Panc1 (cell line): ENCODE data around the gene INCA1. TPM values are rescaled to one million over a fixed set of nuclear protein-coding genes. Genes with fewer than 3 reads are reported as not detected.
"Not testable (repeated sequence)": the region's sequence is repeated elsewhere in the genome, so short reads cannot be mapped to it uniquely, and the experiment has no call there.

Source experiments
- ATAC-seq: fragments of 200-7000 bp; cut with Tn5 transposase; 2 replicates; pipeline ENCODE4 v1.9.1; 2020; ENCODE audit warnings: mild to moderate bottlenecking, moderate library complexity
- BruUV-seq: library from RNA; stranded (reverse); fragments of 400-500 nt; replicated peaks from 2 replicates; lab custom pipeline; 2021; lab: Mats Ljungman, UMichigan
- CTCF ChIA-PET: fragments of 300-600 bp; sonication (Branson Sonifier 250); formaldehyde crosslinking; loops from one replicate; lab custom pipeline; 2022; ENCODE audit warnings: antibody characterized with exemption; lab: Charles Lee
- POLR2A ChIA-PET: fragments of 300-600 bp; sonication (Branson Sonifier 250); formaldehyde crosslinking; loops from one replicate; lab custom pipeline; 2022; ENCODE audit warnings: antibody characterized with exemption; lab: Charles Lee
- DNase-seq: peaks from one replicate; pipeline ENCODE4 v3.0.0-alpha.2; 2010; ENCODE audit warnings: low read depth, low spot score
- H3K27ac ChIP-seq: 2 replicates; pipeline ENCODE4 v1.5.1; 2011; ENCODE audit warnings: mild to moderate bottlenecking, low read length, inconsistent platforms
- H3K27me3 ChIP-seq: fragments of 200-500 bp; sonication (Bioruptor generic); 2 replicates; pipeline ENCODE4 v1.6.0; 2014; ENCODE audit warnings: low read length, inconsistent platforms; ENCODE audit not compliant: control insufficient read depth, insufficient read depth
- H3K36me3 ChIP-seq: fragments of 200-500 bp; sonication (Bioruptor generic); 2 replicates; pipeline ENCODE4 v1.5.1; 2014; ENCODE audit warnings: inconsistent platforms, mild to moderate bottlenecking, low read length, moderate library complexity; ENCODE audit not compliant: control insufficient read depth, insufficient read depth
- H3K4me1 ChIP-seq: 2 replicates; pipeline ENCODE4 v1.5.1; 2011; ENCODE audit warnings: inconsistent platforms, mild to moderate bottlenecking, low read length, moderate library complexity; ENCODE audit not compliant: control insufficient read depth, insufficient read depth
- H3K4me3 ChIP-seq, 2 experiments: 2 replicates each; pipeline ENCODE4 v1.5.1; 2011 to 2012; ENCODE audit warnings: low read depth in 2 of 2, low read length in 2 of 2, mild to moderate bottlenecking in 2 of 2, inconsistent platforms in 1 of 2, moderate library complexity in 1 of 2
- H3K9me3 ChIP-seq: fragments of 200-500 bp; sonication (Bioruptor generic); 2 replicates; pipeline ENCODE4 v1.5.1; 2014; ENCODE audit warnings: low read depth, mild to moderate bottlenecking, inconsistent platforms, low read length, moderate library complexity; ENCODE audit not compliant: control insufficient read depth, insufficient read depth
- CTCF ChIP-seq: fragments of 450-650 bp; IDR thresholded peaks from 2 replicates; pipeline ENCODE4 v1.5.1; 2017; ENCODE audit warnings: mild to moderate bottlenecking
- POLR2AphosphoS5 ChIP-seq: IDR thresholded peaks from 2 replicates; pipeline ENCODE4 v1.6.1; 2012; ENCODE audit warnings: mild to moderate bottlenecking, low read depth, low read length, moderate library complexity
- REST ChIP-seq, 2 experiments: IDR thresholded peaks; 2 replicates each; pipeline ENCODE4 v1.6.1; 2011 to 2012; ENCODE audit warnings: low read depth in 2 of 2, control low read depth in 1 of 2, low read length in 1 of 2, mild to moderate bottlenecking in 1 of 2, moderate library complexity in 1 of 2; ENCODE audit not compliant: insufficient read depth in 1 of 2
- SIN3A ChIP-seq: IDR thresholded peaks from 2 replicates; pipeline ENCODE4 v1.6.1; 2012; ENCODE audit warnings: low read depth, mild to moderate bottlenecking, low read length, moderate library complexity, borderline replicate concordance; ENCODE audit not compliant: insufficient read depth
- TCF7L2 ChIP-seq: IDR thresholded peaks from 2 replicates; pipeline ENCODE4 v1.6.1; 2011; ENCODE audit warnings: mild to moderate bottlenecking, low read depth, low read length, inconsistent platforms
- in situ Hi-C: cut with HindIII; loops from 2 replicates; pipeline ENCODE4 v1.10.0; 2016; ENCODE audit warnings: low sequenced_read_pairs, low pct_unique_long_range_greater_than_20kb
- intact Hi-C: fragments of 100-400 bp; cut with micrococcal nuclease; formaldehyde crosslinking; loops from one replicate; pipeline ENCODE4 v1.10.0; 2022; ENCODE audit not compliant: unreplicated experiment
- total RNA-seq: library from RNA; stranded (reverse); gene quantifications from one replicate; pipeline ENCODE4 v1.2.1, GENCODE V29; 2021; ENCODE audit not compliant: unreplicated experiment

Gene INCA1
- total RNA-seq, 1 experiment from 2014 or later = 1.7 TPM

DNA sequence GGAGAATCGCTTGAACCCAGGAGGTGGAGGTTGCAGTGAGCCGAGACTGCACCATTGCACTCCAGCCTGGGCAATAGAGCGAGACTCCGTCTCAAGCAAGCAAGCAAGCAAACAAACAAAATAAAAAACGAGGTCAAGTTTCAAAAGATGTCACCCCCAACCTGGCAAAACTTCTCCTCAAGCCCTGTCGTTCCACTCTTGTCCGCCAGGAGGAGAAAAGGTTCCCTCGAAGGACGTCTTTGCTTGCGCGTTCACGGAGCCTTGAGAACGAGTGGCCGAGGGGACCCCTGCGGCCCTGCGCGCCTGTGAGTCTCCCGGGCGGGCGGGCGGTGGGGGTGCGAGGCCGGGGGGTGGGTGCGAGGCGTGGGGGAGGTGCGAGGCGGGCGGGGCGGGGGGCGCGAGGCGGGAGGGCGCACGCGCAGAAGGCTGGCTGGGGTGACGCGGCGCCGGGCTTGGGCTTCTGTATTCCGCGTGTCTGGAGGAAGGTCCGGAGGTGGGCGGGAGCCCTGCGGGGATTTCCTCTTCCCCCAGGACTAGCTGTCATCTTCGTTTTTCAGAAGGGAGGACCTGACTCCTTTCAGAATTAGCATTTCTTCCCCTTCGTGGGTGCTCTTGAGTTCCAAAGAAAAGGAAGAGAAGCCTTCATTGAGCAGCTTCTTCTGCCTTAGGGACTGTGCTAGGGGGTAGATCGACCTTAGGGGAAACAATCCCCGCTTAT, 34.2 kb upstream of the INCA1 start:
- DNase-seq (peak; percentile 43), ATAC-seq (peak; percentile 88)
- CTCF ChIA-PET = interaction anchor here (1.0 kb wide), 1 partner anchor 129 kb away, joined by 3 read pairs; no protein-coding TSS in a partner anchor
- BruUV-seq = no TSS peak
- POLR2A ChIA-PET = no interaction called here
- Histone ChIP-seq H3K4me1 (no peaks in the 10 kb centered on the region), H3K27me3 (no peaks in the 10 kb centered on the region), H3K9me3 (no peaks in the 10 kb centered on the region), H3K4me3 (peak overlapping the region; percentile 27 to 54), H3K27ac (peak overlapping the region; percentile 70), H3K36me3 (no peaks in the 10 kb centered on the region)
- in situ Hi-C loops (no loop called here), intact Hi-C loops (no loop called here)
- TF ChIP-seq CTCF (peak; percentile 83), POLR2AphosphoS5 (no peak)

DNA sequence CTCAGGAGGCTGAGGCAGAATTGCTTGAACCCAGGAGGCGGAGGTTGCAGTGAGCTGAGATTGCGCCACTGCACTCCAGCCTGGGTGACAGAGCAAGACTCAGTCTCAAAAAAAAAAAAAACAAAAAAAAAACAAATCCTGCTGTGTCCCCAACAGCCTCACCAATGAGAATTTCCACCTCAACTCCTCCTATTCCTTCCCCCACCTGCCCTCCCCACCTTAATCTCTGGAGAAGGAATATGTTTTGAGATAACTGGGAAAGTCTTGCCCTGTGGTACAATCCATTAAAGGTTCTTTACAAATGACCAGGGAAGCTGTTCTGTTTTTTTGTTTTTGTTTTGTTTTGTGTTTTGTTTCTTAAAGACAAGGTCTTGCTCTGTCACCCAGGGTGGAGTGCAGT, 32.8 kb upstream of the INCA1 start:
- H3K4me3 ChIP-seq, ATAC-seq, H3K9me3 ChIP-seq, H3K27ac ChIP-seq, in situ Hi-C loops, intact Hi-C loops, H3K36me3 ChIP-seq, H3K4me1 ChIP-seq, DNase-seq, H3K27me3 ChIP-seq, BruUV-seq: not testable (repeated sequence)
- CTCF ChIA-PET = interaction anchor here (0.7 kb wide), 1 partner anchor 29 kb away, joined by 9 read pairs; no protein-coding TSS in a partner anchor
- POLR2A ChIA-PET = interaction anchor here (0.6 kb wide), 1 partner anchor 25 kb away, joined by 8 read pairs; no protein-coding TSS in a partner anchor

DNA sequence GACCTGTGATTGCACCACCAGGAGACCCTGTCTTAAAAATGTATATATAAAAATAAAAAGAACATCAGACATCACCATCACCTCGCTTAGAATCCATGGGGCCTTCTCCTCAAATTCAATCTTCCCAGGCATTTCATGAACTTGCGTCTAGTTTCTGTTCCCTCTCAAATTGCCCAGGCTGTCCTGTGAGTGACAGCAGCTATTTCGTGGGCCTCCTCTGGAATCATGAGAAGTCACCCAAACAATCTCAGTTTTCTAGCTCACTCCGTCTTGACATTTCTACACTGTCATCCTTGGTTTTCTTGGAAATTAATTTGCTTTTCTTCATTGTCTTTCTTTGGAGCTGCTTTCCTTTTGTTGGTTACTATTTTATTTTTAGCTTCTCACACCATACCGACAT, 30.6 kb upstream of the INCA1 start:
- Histone ChIP-seq H3K36me3 (no peaks in the 10 kb centered on the region), H3K27me3 (no peaks in the 10 kb centered on the region), H3K4me3 (no peak overlapping the region), H3K27ac (no peak overlapping the region), H3K9me3 (no peaks in the 10 kb centered on the region), H3K4me1 (no peaks in the 10 kb centered on the region)
- TF ChIP-seq TCF7L2 (no peak), REST (IDR thresholded peaks at IDR 0.05; ENCODE audit: insufficient read depth in 1 of 2, low read depth in 2 of 2, low read length in 1 of 2) (no peak), POLR2AphosphoS5 (no peak), SIN3A (no peak), CTCF (no peak)
- ChIA-PET CTCF (interaction anchor here (0.6 to 0.7 kb wide), 2 partner anchors 35 to 104 kb away, joined by 7 to 9 read pairs; no protein-coding TSS in a partner anchor), POLR2A (no interaction called here)
- in situ Hi-C loops = no loop called here
- DNase-seq (no peak), ATAC-seq (no peak)
- intact Hi-C loops = no loop called here
- no TSS peak for BruUV-seq
